Caco-2 (cell line): ENCODE data around the gene MARCHF2. TPM values are rescaled to one million over a fixed set of nuclear protein-coding genes. Genes with fewer than 3 reads are reported as not detected.
A peak's percentile ranks its signal among the peaks of the same experiment; 100 is the strongest.
"Not testable (repeated sequence)": the region's sequence is repeated elsewhere in the genome, so short reads cannot be mapped to it uniquely, and the experiment has no call there.

Source experiments
- BruUV-seq: library from RNA; stranded (reverse); fragments of 400-500 nt; replicated peaks from 2 replicates; lab custom pipeline; 2021; lab: Mats Ljungman, UMichigan
- CTCF ChIA-PET: fragments of 300-600 bp; sonication (Branson Sonifier 250); formaldehyde crosslinking; loops from one replicate; lab custom pipeline; 2022; ENCODE audit warnings: antibody characterized with exemption; lab: Charles Lee
- POLR2A ChIA-PET: fragments of 300-600 bp; sonication (Branson Sonifier 250); formaldehyde crosslinking; loops from one replicate; lab custom pipeline; 2022; ENCODE audit warnings: antibody characterized with exemption; lab: Charles Lee
- DNase-seq, 2 experiments: peaks; one replicate each; pipeline versions ENCODE4 v3.0.0 to v3.0.0-alpha.2; 2020 to 2022
- H3K27me3 ChIP-seq: replicated peaks from 2 replicates; pipeline ENCODE4 v1.6.0; 2011; ENCODE audit warnings: low read length; ENCODE audit not compliant: control insufficient read depth, insufficient read depth
- H3K36me3 ChIP-seq: 2 replicates; pipeline ENCODE4 v1.5.1; 2011; ENCODE audit warnings: low read length; ENCODE audit not compliant: control insufficient read depth, insufficient read depth
- H3K4me1 ChIP-seq: fragments of 250-450 bp; sonication (Bioruptor Pico); 2 replicates; pipeline ENCODE4 v1.5.1; 2020; ENCODE audit warnings: mild to moderate bottlenecking
- H3K4me3 ChIP-seq: 2 replicates; pipeline ENCODE4 v1.5.1; 2011; ENCODE audit warnings: low read depth, mild to moderate bottlenecking, control low read depth, low read length
- H3K9me3 ChIP-seq: fragments of 250-450 bp; sonication (Bioruptor Pico); 2 replicates; pipeline ENCODE4 v1.5.1; 2020; ENCODE audit warnings: mild to moderate bottlenecking, moderate library complexity
- H3K27ac Mint-ChIP-seq: one replicate; pipeline ENCODE4 v1.8.0; 2022; ENCODE audit warnings: mixed read lengths; ENCODE audit not compliant: unreplicated experiment
- H3K27me3 Mint-ChIP-seq: one replicate; pipeline ENCODE4 v1.8.0; 2022; ENCODE audit warnings: mixed read lengths; ENCODE audit not compliant: insufficient read depth, unreplicated experiment
- H3K36me3 Mint-ChIP-seq: one replicate; pipeline ENCODE4 v1.8.0; 2022; ENCODE audit warnings: mild to moderate bottlenecking, mixed read lengths; ENCODE audit not compliant: insufficient read depth, unreplicated experiment
- H3K4me1 Mint-ChIP-seq: one replicate; pipeline ENCODE4 v1.8.0; 2022; ENCODE audit warnings: low read depth, mixed read lengths; ENCODE audit not compliant: unreplicated experiment
- H3K4me3 Mint-ChIP-seq: one replicate; pipeline ENCODE4 v1.8.0; 2022; ENCODE audit warnings: mild to moderate bottlenecking, moderate library complexity, mixed read lengths; ENCODE audit not compliant: unreplicated experiment
- H3K9me3 Mint-ChIP-seq: one replicate; pipeline ENCODE4 v1.8.0; 2022; ENCODE audit warnings: mixed read lengths; ENCODE audit not compliant: unreplicated experiment
- CTCF ChIP-seq, 2 experiments: fragments of 200-600 bp in 1 of 2; IDR thresholded peaks; 1 replicate in 1 of 2; 2 replicates in 1 of 2; pipeline versions ENCODE4 v1.5.1 to v1.8.0; 2011 to 2022; ENCODE audit warnings: antibody characterized with exemption in 1 of 2, control low read depth in 1 of 2, inconsistent platforms in 1 of 2, low read depth in 1 of 2, low read length in 1 of 2, mild to moderate bottlenecking in 1 of 2, moderate library complexity in 1 of 2; ENCODE audit not compliant: insufficient read depth in 1 of 2, severe bottlenecking in 1 of 2, unreplicated experiment in 1 of 2
- intact Hi-C: fragments of 100-400 bp; cut with micrococcal nuclease; formaldehyde crosslinking; loops from one replicate; pipeline ENCODE4 v1.10.0; 2022; ENCODE audit not compliant: unreplicated experiment
- total RNA-seq: library from RNA; stranded (reverse); gene quantifications from 2 replicates; pipeline ENCODE4 v1.2.3, GENCODE V29; 2022

MARCHF2 gene
- total RNA-seq, 1 experiment from 2014 or later, result 13.8 TPM

- peaks cover 29% of the 10 kb centered on the region for H3K36me3 Mint-ChIP-seq
- DNase-seq, result no peak
- H3K4me1 Mint-ChIP-seq, result no peaks in the 10 kb centered on the region
- no peaks in the 10 kb centered on the region for H3K4me1 ChIP-seq
- H3K4me3 ChIP-seq, result no peak overlapping the region
- H3K9me3 Mint-ChIP-seq, result no peaks in the 10 kb centered on the region
- no peak overlapping the region for H3K4me3 Mint-ChIP-seq
- no peaks in the 10 kb centered on the region for H3K27me3 Mint-ChIP-seq
- H3K27me3 ChIP-seq, result no peaks in the 10 kb centered on the region
- no TSS peak for BruUV-seq
- ChIA-PET CTCF (interaction anchor here (0.7 kb wide), 1 partner anchor 10 kb away, joined by 5 read pairs; the partner anchor contains the start of gene MARCHF2), POLR2A (no interaction called here)
- H3K27ac Mint-ChIP-seq, result no peak overlapping the region
- intact Hi-C loops, result no loop called here
- no peaks in the 10 kb centered on the region for H3K9me3 ChIP-seq
- TF ChIP-seq CTCF (IDR thresholded peaks at IDR 0.05; ENCODE audit: insufficient read depth in 1 of 2, low read depth in 1 of 2, low read length in 1 of 2, severe bottlenecking in 1 of 2, unreplicated experiment in 1 of 2), result no peak
- H3K36me3 ChIP-seq, result peaks cover 2% of the 10 kb centered on the region; the same call in 1 of the 2 replicates
Observed at GRCh38 chr19:8403098-8403819, 9.8 kb upstream of the MARCHF2 start.

- Mint-ChIP-seq H3K27me3 (no peaks in the 10 kb centered on the region), H3K4me3 (no peak overlapping the region), H3K27ac (no peak overlapping the region), H3K36me3 (peaks cover 24% of the 10 kb centered on the region), H3K9me3 (no peaks in the 10 kb centered on the region), H3K4me1 (no peaks in the 10 kb centered on the region)
- peaks cover 2% of the 10 kb centered on the region; the same call in 1 of the 2 replicates for H3K36me3 ChIP-seq
- intact Hi-C loops, result no loop called here
- H3K27me3 ChIP-seq, result no peaks in the 10 kb centered on the region
- no peaks in the 10 kb centered on the region for H3K9me3 ChIP-seq
- H3K4me1 ChIP-seq, result no peaks in the 10 kb centered on the region
- no peak for TF ChIP-seq CTCF (IDR thresholded peaks at IDR 0.05; ENCODE audit: insufficient read depth in 1 of 2, low read depth in 1 of 2, low read length in 1 of 2, severe bottlenecking in 1 of 2, unreplicated experiment in 1 of 2)
- no peak overlapping the region for H3K4me3 ChIP-seq
- no peak for DNase-seq
- TSS peak; percentile 59 for BruUV-seq
- CTCF ChIA-PET, result interaction anchor here (0.7 kb wide), 1 partner anchor 9 kb away, joined by 5 read pairs; the partner anchor contains the start of gene MARCHF2
- POLR2A ChIA-PET, result no interaction called here
Observed at GRCh38 chr19:8403820-8404109, 9.3 kb upstream of the MARCHF2 start.

DNA sequence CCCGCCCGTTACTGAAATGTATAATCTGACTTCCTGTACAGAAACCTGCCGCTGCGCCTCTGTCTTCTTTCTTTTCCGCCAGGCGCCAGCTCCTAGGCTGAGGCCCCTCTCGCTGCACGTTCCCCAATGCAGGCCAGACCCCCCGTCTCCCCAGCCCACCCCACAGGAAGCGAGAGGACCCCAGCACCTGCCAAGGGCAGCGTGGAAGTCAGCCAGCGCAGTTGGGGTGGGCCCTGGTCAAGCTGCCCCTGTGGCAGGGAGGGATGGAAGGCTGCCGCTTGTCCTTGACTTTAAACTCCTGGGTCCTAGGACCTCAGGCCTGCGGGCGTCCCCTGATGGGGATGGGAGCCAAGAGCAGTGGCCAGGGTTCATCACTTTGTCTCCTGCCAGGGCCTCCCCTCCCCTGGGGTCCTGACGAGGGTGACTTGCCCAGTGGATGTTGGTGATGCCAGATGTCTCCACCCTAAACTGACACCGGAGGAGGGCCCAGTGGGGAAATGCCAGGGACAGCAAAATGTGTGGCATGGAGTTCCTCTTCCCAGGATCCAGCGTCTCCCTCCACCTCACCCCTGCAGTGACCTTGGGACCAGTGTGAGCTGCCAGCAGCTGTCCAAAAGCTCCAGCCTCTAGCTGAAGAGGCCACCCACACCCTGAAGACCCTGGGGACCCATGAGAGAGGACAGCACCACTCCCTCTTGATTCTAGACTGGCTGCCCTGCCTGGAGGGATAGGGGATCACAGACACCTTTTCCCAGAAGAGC, 8.5 kb upstream of the MARCHF2 start:
- Mint-ChIP-seq H3K27me3 (no peaks in the 10 kb centered on the region), H3K4me1 (no peaks in the 10 kb centered on the region), H3K9me3 (no peaks in the 10 kb centered on the region), H3K27ac (no peak overlapping the region), H3K36me3 (peaks cover 24% of the 10 kb centered on the region), H3K4me3 (no peak overlapping the region)
- intact Hi-C loops, result no loop called here
- no peak overlapping the region for H3K4me3 ChIP-seq
- no peak for DNase-seq
- H3K9me3 ChIP-seq, result no peaks in the 10 kb centered on the region
- H3K27me3 ChIP-seq, result no peaks in the 10 kb centered on the region
- no peak for TF ChIP-seq CTCF (IDR thresholded peaks at IDR 0.05; ENCODE audit: insufficient read depth in 1 of 2, low read depth in 1 of 2, low read length in 1 of 2, severe bottlenecking in 1 of 2, unreplicated experiment in 1 of 2)
- ChIA-PET CTCF (no interaction called here), POLR2A (no interaction called here)
- no peaks in the 10 kb centered on the region for H3K4me1 ChIP-seq
- no TSS peak for BruUV-seq
- H3K36me3 ChIP-seq, result peaks cover 2% of the 10 kb centered on the region; the same call in 1 of the 2 replicates

DNA sequence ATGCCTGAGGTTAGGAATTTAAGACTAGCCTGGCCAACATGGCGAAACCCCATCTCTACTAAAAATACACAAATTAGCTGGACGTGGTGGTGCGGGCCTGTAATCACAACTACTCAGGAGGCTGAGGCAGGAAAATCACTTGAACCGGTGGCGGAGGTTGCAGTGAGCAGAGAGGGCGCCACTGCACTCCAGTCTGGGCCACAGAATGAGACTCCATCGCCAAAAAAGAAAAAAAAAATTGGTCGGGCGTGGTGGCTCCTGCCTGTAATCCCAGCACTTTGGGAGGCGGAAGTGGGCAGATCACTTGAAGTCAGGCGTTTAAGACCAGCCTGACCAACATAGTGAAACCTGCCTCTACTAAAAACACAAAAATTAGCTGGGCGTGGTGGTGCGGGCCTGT, 2.4 kb upstream of the MARCHF2 start:
- H3K27me3 ChIP-seq, BruUV-seq, H3K4me3 ChIP-seq, H3K4me3 Mint-ChIP-seq, H3K36me3 ChIP-seq, DNase-seq, POLR2A ChIA-PET, H3K4me1 ChIP-seq, H3K27ac Mint-ChIP-seq, H3K9me3 Mint-ChIP-seq, H3K9me3 ChIP-seq, CTCF ChIA-PET, H3K4me1 Mint-ChIP-seq, H3K27me3 Mint-ChIP-seq, H3K36me3 Mint-ChIP-seq: not testable (repeated sequence)
- intact Hi-C loops, result loop anchor here (5.0 kb wide), 2 partner anchors 52 to 97 kb away; no protein-coding TSS in a partner anchor
